ENCODE data around the gene FCSK. TPM values are rescaled to one million over a fixed set of nuclear protein-coding genes. Genes with fewer than 3 reads are reported as not detected.
A peak's percentile ranks its signal among the peaks of the same experiment; 100 is the strongest.

Gene FCSK
- total RNA-seq, 2 experiments from 2014 or later = 13.1 to 14.0 TPM

GRCh38 chr16:70475054-70475871 is 20.9 kb downstream of the FCSK start:
- H3K4me3 Mint-ChIP-seq = no peak overlapping the region
- CTCF ChIA-PET = interaction anchor here (1.0 kb wide), 1 partner anchor 36 kb away, joined by 3 read pairs; the partner anchor contains the start of gene ST3GAL2
- no peak for DNase-seq
- peaks cover 2% of the 10 kb centered on the region for H3K36me3 Mint-ChIP-seq
- H3K9me3 Mint-ChIP-seq = no peaks in the 10 kb centered on the region
- POLR2A ChIA-PET = no interaction called here
- no peaks in the 10 kb centered on the region for H3K27me3 Mint-ChIP-seq
- peaks cover 25% of the 10 kb centered on the region for H3K4me1 Mint-ChIP-seq (ENCODE audit: low read depth)
- no peak overlapping the region for H3K27ac Mint-ChIP-seq
- intact Hi-C loops (cut with micrococcal nuclease) = no loop called here

GRCh38 chr16:70476272-70477020 is 22.1 kb downstream of the FCSK start:
- Mint-ChIP-seq H3K4me1 (ENCODE audit: low read depth) (peaks cover 25% of the 10 kb centered on the region), H3K27ac (peak overlapping the region; percentile 85), H3K9me3 (no peaks in the 10 kb centered on the region), H3K27me3 (no peaks in the 10 kb centered on the region), H3K36me3 (peaks cover 2% of the 10 kb centered on the region), H3K4me3 (no peak overlapping the region)
- ChIA-PET POLR2A (interaction anchor here (0.7 to 2.8 kb wide), 5 partner anchors 19 to 130 kb away, joined by 3 to 17 read pairs (median 4); partner anchors contain the start of genes DDX19A and ST3GAL2), CTCF (interaction anchor here (0.9 to 1.4 kb wide), 5 partner anchors 20 to 96 kb away, joined by 3 to 4 read pairs (median 3); no protein-coding TSS in a partner anchor)
- peak; percentile 78 for DNase-seq
- intact Hi-C loops (cut with micrococcal nuclease) = loop anchor here (1.0 to 2.0 kb wide), 6 partner anchors 20 to 95 kb away; partner anchors contain the start of genes FCSK and ST3GAL2

- Mint-ChIP-seq H3K4me3 (no peak overlapping the region), H3K27ac (no peak overlapping the region), H3K9me3 (no peaks in the 10 kb centered on the region), H3K27me3 (no peaks in the 10 kb centered on the region), H3K36me3 (peaks cover 3% of the 10 kb centered on the region), H3K4me1 (ENCODE audit: low read depth) (peaks cover 25% of the 10 kb centered on the region)
- ChIA-PET POLR2A (interaction anchor here (1.3 to 2.8 kb wide), 2 partner anchors 24 to 97 kb away, joined by 4 to 17 read pairs; partner anchors contain the start of gene FCSK), CTCF (no interaction called here)
- intact Hi-C loops (cut with micrococcal nuclease) = no loop called here
- DNase-seq = no peak
These were observed 23.8 kb downstream of the FCSK start for GRCh38 chr16:70478169-70478568.

- intact Hi-C loops (cut with micrococcal nuclease) = loop anchor here (1.0 kb wide), 1 partner anchor 13 kb away; no protein-coding TSS in a partner anchor
- Mint-ChIP-seq H3K4me1 (ENCODE audit: low read depth) (peaks cover 25% of the 10 kb centered on the region), H3K9me3 (no peaks in the 10 kb centered on the region), H3K4me3 (no peak overlapping the region), H3K27me3 (no peaks in the 10 kb centered on the region), H3K27ac (peak overlapping the region; percentile 28), H3K36me3 (peaks cover 2% of the 10 kb centered on the region)
- DNase-seq = no peak
- CTCF ChIA-PET = no interaction called here
- POLR2A ChIA-PET = interaction anchor here (1.3 to 2.8 kb wide), 2 partner anchors 25 to 98 kb away, joined by 4 to 17 read pairs; partner anchors contain the start of gene FCSK
These were observed 24.5 kb downstream of the FCSK start for GRCh38 chr16:70478912-70479341.

GRCh38 chr16:70480127-70481105 is 26.0 kb downstream of the FCSK start:
- ChIA-PET POLR2A (no interaction called here), CTCF (no interaction called here)
- intact Hi-C loops (cut with micrococcal nuclease) = no loop called here
- no peak for DNase-seq
- Mint-ChIP-seq H3K4me3 (no peak overlapping the region), H3K27me3 (no peaks in the 10 kb centered on the region), H3K9me3 (no peaks in the 10 kb centered on the region), H3K36me3 (peaks cover 2% of the 10 kb centered on the region), H3K27ac (no peak overlapping the region), H3K4me1 (ENCODE audit: low read depth) (peaks cover 25% of the 10 kb centered on the region)

- intact Hi-C loops (cut with micrococcal nuclease) = no loop called here
- Mint-ChIP-seq H3K4me1 (ENCODE audit: low read depth) (peaks cover 13% of the 10 kb centered on the region), H3K27ac (no peak overlapping the region), H3K4me3 (no peak overlapping the region), H3K36me3 (peaks cover 2% of the 10 kb centered on the region), H3K27me3 (no peaks in the 10 kb centered on the region), H3K9me3 (no peaks in the 10 kb centered on the region)
- CTCF ChIA-PET = no interaction called here
- no peak for DNase-seq
- POLR2A ChIA-PET = no interaction called here
These were observed 27.6 kb downstream of the FCSK start for GRCh38 chr16:70481929-70482536.

GRCh38 chr16:70482624-70483023 is 28.2 kb downstream of the FCSK start:
- H3K4me1 Mint-ChIP-seq (ENCODE audit: low read depth) = peaks cover 9% of the 10 kb centered on the region
- no peaks in the 10 kb centered on the region for H3K9me3 Mint-ChIP-seq
- H3K4me3 Mint-ChIP-seq = no peak overlapping the region
- no peak overlapping the region for H3K27ac Mint-ChIP-seq
- intact Hi-C loops (cut with micrococcal nuclease) = no loop called here
- DNase-seq = no peak
- peaks cover 2% of the 10 kb centered on the region for H3K36me3 Mint-ChIP-seq
- H3K27me3 Mint-ChIP-seq = no peaks in the 10 kb centered on the region
- ChIA-PET POLR2A (no interaction called here), CTCF (interaction anchor here (1.3 kb wide), 1 partner anchor 14 kb away, joined by 4 read pairs; no protein-coding TSS in a partner anchor)

GRCh38 chr16:70483426-70483825 is 29.0 kb downstream of the FCSK start:
- ChIA-PET CTCF (interaction anchor here (1.3 kb wide), 1 partner anchor 14 kb away, joined by 4 read pairs; no protein-coding TSS in a partner anchor), POLR2A (no interaction called here)
- Mint-ChIP-seq H3K4me3 (no peak overlapping the region), H3K27ac (no peak overlapping the region), H3K27me3 (no peaks in the 10 kb centered on the region), H3K4me1 (ENCODE audit: low read depth) (peaks cover 3% of the 10 kb centered on the region), H3K9me3 (no peaks in the 10 kb centered on the region), H3K36me3 (peaks cover 2% of the 10 kb centered on the region)
- intact Hi-C loops (cut with micrococcal nuclease) = no loop called here
- no peak for DNase-seq

GRCh38 chr16:70484867-70485266 is 30.5 kb downstream of the FCSK start:
- no peaks in the 10 kb centered on the region for H3K27me3 Mint-ChIP-seq
- H3K27ac Mint-ChIP-seq = no peak overlapping the region
- no peaks in the 10 kb centered on the region for H3K9me3 Mint-ChIP-seq
- no peak for DNase-seq
- intact Hi-C loops (cut with micrococcal nuclease) = no loop called here
- CTCF ChIA-PET = no interaction called here
- H3K4me3 Mint-ChIP-seq = no peak overlapping the region
- POLR2A ChIA-PET = interaction anchor here (0.6 kb wide), 1 partner anchor 215 kb away, joined by 3 read pairs; no protein-coding TSS in a partner anchor
- peaks cover 2% of the 10 kb centered on the region for H3K36me3 Mint-ChIP-seq
- H3K4me1 Mint-ChIP-seq (ENCODE audit: low read depth) = no peaks in the 10 kb centered on the region

GRCh38 chr16:70490261-70490660 is 35.9 kb downstream of the FCSK start:
- intact Hi-C loops (cut with micrococcal nuclease) = loop anchor here (10.0 kb wide), 1 partner anchor 155 kb away; the partner anchor contains the start of gene IL34
- Mint-ChIP-seq H3K27me3 (no peaks in the 10 kb centered on the region), H3K9me3 (no peaks in the 10 kb centered on the region), H3K36me3 (peaks cover 14% of the 10 kb centered on the region), H3K4me1 (ENCODE audit: low read depth) (peaks cover 16% of the 10 kb centered on the region), H3K27ac (no peak overlapping the region), H3K4me3 (no peak overlapping the region)
- ChIA-PET CTCF (no interaction called here), POLR2A (no interaction called here)
- DNase-seq = no peak

- Mint-ChIP-seq H3K4me1 (ENCODE audit: low read depth) (peaks cover 26% of the 10 kb centered on the region), H3K36me3 (peaks cover 24% of the 10 kb centered on the region), H3K27me3 (no peaks in the 10 kb centered on the region), H3K4me3 (no peak overlapping the region), H3K9me3 (no peaks in the 10 kb centered on the region), H3K27ac (no peak overlapping the region)
- peak; percentile 25 for DNase-seq
- ChIA-PET CTCF (interaction anchor here (1.0 to 1.1 kb wide), 2 partner anchors 15 to 99 kb away, joined by 3 to 4 read pairs; no protein-coding TSS in a partner anchor), POLR2A (interaction anchor here (0.6 to 2.0 kb wide), 2 partner anchors 31 to 81 kb away, joined by 3 to 8 read pairs; no protein-coding TSS in a partner anchor)
- intact Hi-C loops (cut with micrococcal nuclease) = loop anchor here (10.0 kb wide), 1 partner anchor 151 kb away; the partner anchor contains the start of gene IL34
These were observed 39.4 kb downstream of the FCSK start for GRCh38 chr16:70493802-70494201.
